HEK293T (cell line): ENCODE measurements around the gene HTRA3.

Source experiments
- ARNT ChIP-seq: fragments of 450-650 bp; IDR thresholded peaks from 2 replicates; pipeline ENCODE4 v1.6.1; 2017; ENCODE audit warnings: mild to moderate bottlenecking
- BHLHE40 ChIP-seq: fragments of 450-650 bp; IDR thresholded peaks from 2 replicates; pipeline ENCODE4 v1.6.1; 2016; ENCODE audit warnings: mild to moderate bottlenecking, moderate library complexity, borderline replicate concordance
- FOXA1 ChIP-seq: fragments of 450-650 bp; IDR thresholded peaks from 2 replicates; pipeline ENCODE4 v1.6.1; 2016; ENCODE audit warnings: mild to moderate bottlenecking
- FOXM1 ChIP-seq: fragments of 450-650 bp; IDR thresholded peaks from 2 replicates; pipeline ENCODE4 v1.6.1; 2017; ENCODE audit warnings: mild to moderate bottlenecking, borderline replicate concordance
- HDGF ChIP-seq: fragments of 450-650 bp; IDR thresholded peaks from 2 replicates; pipeline ENCODE4 v1.6.1; 2017; ENCODE audit warnings: antibody characterized with exemption, borderline replicate concordance
- NFRKB ChIP-seq: fragments of 450-650 bp; IDR thresholded peaks from 2 replicates; pipeline ENCODE4 v1.6.1; 2016; ENCODE audit warnings: mild to moderate bottlenecking, moderate library complexity
- SP1 ChIP-seq: fragments of 450-650 bp; IDR thresholded peaks from 2 replicates; pipeline ENCODE4 v1.6.1; 2017
- TF ChIP-seq, protein P1 (sequence below): fragments of 450-650 bp; IDR thresholded peaks from 2 replicates; pipeline ENCODE4 v1.6.1; 2016

DNA sequence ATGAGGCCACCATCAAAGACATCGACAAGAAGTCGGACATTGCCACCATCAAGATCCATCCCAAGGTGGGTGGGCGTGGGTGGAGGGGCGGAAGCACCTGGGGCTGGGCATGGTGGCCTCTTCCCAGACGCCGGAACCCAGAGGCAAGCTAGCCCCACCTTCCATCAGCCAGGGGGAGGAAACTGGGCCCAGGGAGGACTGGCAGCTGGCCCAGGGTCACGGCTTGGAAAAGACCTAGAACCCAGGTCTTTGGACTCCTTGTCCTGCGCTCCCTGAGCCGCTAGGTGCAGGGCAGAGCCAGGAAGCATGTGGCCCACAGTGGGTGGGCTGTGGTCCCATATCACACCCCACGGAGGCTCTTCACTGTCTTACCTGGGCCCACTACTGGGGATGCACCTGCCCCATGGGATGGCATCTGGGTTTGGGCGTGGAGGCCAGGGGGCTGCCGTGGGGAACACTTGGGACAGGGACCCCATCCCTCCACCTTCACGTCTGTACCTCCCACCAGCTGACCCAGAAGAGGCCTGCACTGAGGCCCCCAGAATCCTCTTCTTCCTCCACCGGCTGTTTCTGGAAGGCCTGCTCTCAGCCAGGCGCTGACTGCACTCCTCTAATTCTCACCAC lies 17.3 kb downstream of the HTRA3 start:
- TF ChIP-seq HDGF (no peak), ARNT (no peak), FOXA1 (no peak), FOXM1 (no peak), SP1 (no peak), NFRKB (no peak), BHLHE40 (no peak)
- TF ChIP-seq, protein P1, sequence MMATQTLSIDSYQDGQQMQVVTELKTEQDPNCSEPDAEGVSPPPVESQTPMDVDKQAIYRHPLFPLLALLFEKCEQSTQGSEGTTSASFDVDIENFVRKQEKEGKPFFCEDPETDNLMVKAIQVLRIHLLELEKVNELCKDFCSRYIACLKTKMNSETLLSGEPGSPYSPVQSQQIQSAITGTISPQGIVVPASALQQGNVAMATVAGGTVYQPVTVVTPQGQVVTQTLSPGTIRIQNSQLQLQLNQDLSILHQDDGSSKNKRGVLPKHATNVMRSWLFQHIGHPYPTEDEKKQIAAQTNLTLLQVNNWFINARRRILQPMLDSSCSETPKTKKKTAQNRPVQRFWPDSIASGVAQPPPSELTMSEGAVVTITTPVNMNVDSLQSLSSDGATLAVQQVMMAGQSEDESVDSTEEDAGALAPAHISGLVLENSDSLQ: no peak
